Smooth muscle cell (in vitro differentiated cells): Measurements from ENCODE around the gene ATP5MC2. TPM values are rescaled to one million over a fixed set of nuclear protein-coding genes. Genes with fewer than 3 reads are reported as not detected.

ENCODE experiments used
- DNase-seq: peaks from one replicate; lab custom pipeline; 2025; ENCODE audit not compliant: unreplicated experiment; lab: John Stamatoyannopoulos, UW
- H2AFZ ChIP-seq: fragments of 200-600 bp; sonication (generic); 2 replicates; pipeline ENCODE4 v1.6.0; 2016; ENCODE audit warnings: antibody characterized with exemption, low read depth, mild to moderate bottlenecking
- H3F3A ChIP-seq: fragments of 200-600 bp; sonication (generic); 2 replicates; pipeline ENCODE4 v1.6.0; 2017; ENCODE audit warnings: antibody characterized with exemption, low read depth
- H3K27ac ChIP-seq: fragments of 200-600 bp; sonication (generic); 2 replicates; pipeline ENCODE4 v1.5.1; 2016; ENCODE audit warnings: low read depth, mild to moderate bottlenecking
- H3K27me3 ChIP-seq: fragments of 200-600 bp; sonication (generic); 2 replicates; pipeline ENCODE4 v1.6.1; 2016; ENCODE audit warnings: low read depth, mild to moderate bottlenecking
- H3K36me3 ChIP-seq: fragments of 200-600 bp; sonication (generic); 2 replicates; pipeline ENCODE4 v1.5.1; 2016; ENCODE audit warnings: low read depth
- H3K4me1 ChIP-seq: fragments of 200-600 bp; sonication (generic); 2 replicates; pipeline ENCODE4 v1.5.1; 2016; ENCODE audit warnings: low read depth
- H3K4me2 ChIP-seq: fragments of 200-600 bp; sonication (generic); 2 replicates; pipeline ENCODE4 v1.6.0; 2016; ENCODE audit warnings: mild to moderate bottlenecking
- H3K4me3 ChIP-seq: fragments of 200-600 bp; sonication (generic); 2 replicates; pipeline ENCODE4 v1.5.1; 2016; ENCODE audit warnings: mild to moderate bottlenecking
- H3K79me2 ChIP-seq: fragments of 200-600 bp; sonication (generic); 2 replicates; pipeline ENCODE4 v1.6.0; 2016; ENCODE audit warnings: low read depth, mild to moderate bottlenecking
- H3K9ac ChIP-seq: fragments of 200-600 bp; sonication (generic); 2 replicates; pipeline ENCODE4 v1.6.0; 2016; ENCODE audit warnings: low read depth
- H3K9me3 ChIP-seq: fragments of 200-600 bp; sonication (generic); replicated peaks from 2 replicates; pipeline ENCODE4 v1.5.1; 2016; ENCODE audit warnings: low read depth
- H4K20me1 ChIP-seq: fragments of 200-600 bp; sonication (generic); 2 replicates; pipeline ENCODE4 v1.6.0; 2016; ENCODE audit warnings: low read depth
- CTCF ChIP-seq: fragments of 200-600 bp; sonication (generic); IDR thresholded peaks from 2 replicates; pipeline ENCODE4 v1.5.1; 2017; ENCODE audit warnings: borderline replicate concordance, mild to moderate bottlenecking, antibody characterized with exemption; ENCODE audit not compliant: insufficient read depth, poor library complexity, severe bottlenecking
- WGBS: methylation state at CpG from one replicate; pipeline ENCODE4 v1.1.7; 2016; ENCODE audit warnings: low lambda C conversion rate; 5-methylcytosine and 5-hydroxymethylcytosine counted together
- polyA plus RNA-seq: library from polyadenylated mRNA; unstranded; fragments of >200 nt; fragmentation: Nextera tagmentation; extraction: Ambion mirVana; gene quantifications from 2 replicates; pipeline ENCODE4 v1.2.1, GENCODE V29; 2016
- total RNA-seq: library from RNA; depleted of rRNA; stranded (reverse); fragments of >200 nt; gene quantifications from 2 replicates; pipeline ENCODE4 v1.2.3, GENCODE V29; 2014

The ATP5MC2 gene
- total and polyA plus RNA-seq, 2 experiments from 2014 or later = 261 to 320 TPM

GRCh38 chr12:53664936-53665335 lies 10.9 kb downstream of the ATP5MC2 start:
- WGBS = 98% methylated on average over 7 of the region's 7 CpGs

GRCh38 chr12:53664191-53664590 lies 11.7 kb downstream of the ATP5MC2 start:
- Histone ChIP-seq H2AFZ (no peak overlapping the region), H3F3A (peaks cover 4% of the 10 kb centered on the region), H3K79me2 (no peaks in the 10 kb centered on the region), H3K9ac (no peak overlapping the region), H3K27me3 (no peaks in the 10 kb centered on the region), H3K4me3 (no peak overlapping the region), H4K20me1 (no peaks in the 10 kb centered on the region), H3K4me1 (peaks cover 13% of the 10 kb centered on the region), H3K4me2 (no peak overlapping the region), H3K9me3 (no peaks in the 10 kb centered on the region), H3K36me3 (peaks cover 24% of the 10 kb centered on the region), H3K27ac (no peak overlapping the region)
- TF ChIP-seq CTCF = no peak
- DNase-seq = no peak
- WGBS = 98% methylated on average over 5 of the region's 5 CpGs

More at GRCh38 chr12:53664936-53665335, 10.9 kb downstream of the ATP5MC2 start:
- Histone ChIP-seq H2AFZ (no peak overlapping the region), H3K36me3 (peaks cover 24% of the 10 kb centered on the region), H3K79me2 (no peaks in the 10 kb centered on the region), H3K27ac (no peak overlapping the region), H3K4me1 (peaks cover 6% of the 10 kb centered on the region), H3K4me2 (no peak overlapping the region), H3K27me3 (no peaks in the 10 kb centered on the region), H3K9ac (no peak overlapping the region), H3K9me3 (no peaks in the 10 kb centered on the region), H3F3A (no peaks in the 10 kb centered on the region), H3K4me3 (no peak overlapping the region), H4K20me1 (peaks cover 6% of the 10 kb centered on the region)
- DNase-seq = no peak
- no peak for TF ChIP-seq CTCF

- Histone ChIP-seq H3K4me3 (no peak overlapping the region), H3K36me3 (peaks cover 3% of the 10 kb centered on the region), H3K27ac (peak overlapping the region; percentile 71), H3K9ac (no peak overlapping the region), H4K20me1 (no peaks in the 10 kb centered on the region), H2AFZ (no peak overlapping the region), H3K9me3 (no peaks in the 10 kb centered on the region), H3K27me3 (no peaks in the 10 kb centered on the region), H3K4me1 (peaks cover 28% of the 10 kb centered on the region), H3K4me2 (peak overlapping the region; percentile 55), H3K79me2 (no peaks in the 10 kb centered on the region), H3F3A (peaks cover 5% of the 10 kb centered on the region)
- DNase-seq = peak; percentile 4
- 42% methylated on average over 5 of the region's 5 CpGs for WGBS
- TF ChIP-seq CTCF = no peak
These were observed 15.8 kb downstream of the ATP5MC2 start for GRCh38 chr12:53660041-53660440.

- DNase-seq = no peak
- Histone ChIP-seq H3K27me3 (no peaks in the 10 kb centered on the region), H3K4me2 (peak overlapping the region; percentile 55), H4K20me1 (no peaks in the 10 kb centered on the region), H3K27ac (peak overlapping the region; percentile 71), H3K9me3 (no peaks in the 10 kb centered on the region), H3K9ac (no peak overlapping the region), H3K4me1 (peaks cover 28% of the 10 kb centered on the region), H3F3A (peaks cover 5% of the 10 kb centered on the region), H3K36me3 (no peaks in the 10 kb centered on the region), H2AFZ (no peak overlapping the region), H3K79me2 (no peaks in the 10 kb centered on the region), H3K4me3 (no peak overlapping the region)
- TF ChIP-seq CTCF = no peak
- WGBS = 70% methylated on average over 2 of the region's 2 CpGs
These were observed 16.3 kb downstream of the ATP5MC2 start for GRCh38 chr12:53659571-53659981.
